ENCODE data around the gene PSMB4.

DNA sequence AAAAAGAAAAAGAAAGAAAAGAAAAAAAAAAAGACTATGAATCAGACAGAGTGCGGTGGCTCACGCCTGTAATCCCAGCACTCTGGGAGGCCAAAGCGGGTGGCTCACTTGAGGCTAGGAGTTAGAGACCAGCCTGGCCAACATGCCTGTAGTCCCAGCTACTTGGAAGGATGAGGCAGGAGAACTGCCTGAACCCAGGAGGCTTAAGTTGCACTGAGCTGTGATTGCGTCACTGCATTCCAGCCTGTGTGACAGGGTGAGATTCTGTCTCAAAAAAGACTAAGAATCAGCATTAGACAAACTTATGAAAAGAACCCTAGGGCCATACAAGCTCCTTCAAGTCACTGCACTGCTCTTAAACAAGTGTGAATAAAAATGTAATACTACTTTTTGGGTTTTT is 16.9 kb downstream of the PSMB4 start:
- TF ChIP-seq, protein P1, sequence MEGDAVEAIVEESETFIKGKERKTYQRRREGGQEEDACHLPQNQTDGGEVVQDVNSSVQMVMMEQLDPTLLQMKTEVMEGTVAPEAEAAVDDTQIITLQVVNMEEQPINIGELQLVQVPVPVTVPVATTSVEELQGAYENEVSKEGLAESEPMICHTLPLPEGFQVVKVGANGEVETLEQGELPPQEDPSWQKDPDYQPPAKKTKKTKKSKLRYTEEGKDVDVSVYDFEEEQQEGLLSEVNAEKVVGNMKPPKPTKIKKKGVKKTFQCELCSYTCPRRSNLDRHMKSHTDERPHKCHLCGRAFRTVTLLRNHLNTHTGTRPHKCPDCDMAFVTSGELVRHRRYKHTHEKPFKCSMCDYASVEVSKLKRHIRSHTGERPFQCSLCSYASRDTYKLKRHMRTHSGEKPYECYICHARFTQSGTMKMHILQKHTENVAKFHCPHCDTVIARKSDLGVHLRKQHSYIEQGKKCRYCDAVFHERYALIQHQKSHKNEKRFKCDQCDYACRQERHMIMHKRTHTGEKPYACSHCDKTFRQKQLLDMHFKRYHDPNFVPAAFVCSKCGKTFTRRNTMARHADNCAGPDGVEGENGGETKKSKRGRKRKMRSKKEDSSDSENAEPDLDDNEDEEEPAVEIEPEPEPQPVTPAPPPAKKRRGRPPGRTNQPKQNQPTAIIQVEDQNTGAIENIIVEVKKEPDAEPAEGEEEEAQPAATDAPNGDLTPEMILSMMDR (IDR thresholded peaks at IDR 0.05), result no peak
- TF ChIP-seq POLR2A (IDR thresholded peaks at IDR 0.05) (no peak), EP300 (IDR thresholded peaks at IDR 0.05) (no peak)

Data from sigmoid colon (tissue), 4 donors.